NOMO-1 (cell line): ENCODE results near the gene GPR89A.
"Not testable (repeated sequence)": the region's sequence is repeated elsewhere in the genome, so short reads cannot be mapped to it uniquely, and the experiment has no call there.

Experiments
- DNase-seq, 2 experiments: peaks; one replicate each; lab custom pipeline; 2025; ENCODE audit not compliant: unreplicated experiment in 2 of 2; lab: John Stamatoyannopoulos, UW

Gene GPR89A

GRCh38 chr1:145684858-145685257 lies 77.1 kb downstream of the GPR89A start:
- DNase-seq: not testable (repeated sequence)

- DNase-seq: not testable (repeated sequence)
Observed at GRCh38 chr1:145686078-145686477, 78.3 kb downstream of the GPR89A start.

- DNase-seq: no peak
Observed at GRCh38 chr1:145688328-145688727, 80.5 kb downstream of the GPR89A start.

GRCh38 chr1:145688924-145689323 lies 81.1 kb downstream of the GPR89A start:
- DNase-seq: no peak

GRCh38 chr1:145689922-145690321 lies 82.1 kb downstream of the GPR89A start:
- no peak for DNase-seq

- DNase-seq: peak in 1 of 2 experiments; percentile 60
Observed at GRCh38 chr1:145690587-145691558, 83.1 kb downstream of the GPR89A start.

- DNase-seq: peak in 1 of 2 experiments; percentile 13
Observed at GRCh38 chr1:145692785-145693443, 85.1 kb downstream of the GPR89A start.

- peak; percentile 44 to 66 for DNase-seq
Observed at GRCh38 chr1:145695821-145696629, 88.2 kb downstream of the GPR89A start.

GRCh38 chr1:145696630-145696960 lies 88.8 kb downstream of the GPR89A start:
- no peak for DNase-seq

- DNase-seq: no peak
Observed at GRCh38 chr1:145701306-145701862, 93.6 kb downstream of the GPR89A start.

- no peak for DNase-seq
Observed at GRCh38 chr1:145702052-145702451, 94.3 kb downstream of the GPR89A start.

- no peak for DNase-seq
Observed at GRCh38 chr1:145702826-145703225, 95.0 kb downstream of the GPR89A start.

GRCh38 chr1:145705622-145706021 lies 97.8 kb downstream of the GPR89A start:
- DNase-seq: no peak

- DNase-seq: no peak
Observed at GRCh38 chr1:145706086-145706664, 98.4 kb downstream of the GPR89A start.

GRCh38 chr1:145707183-145707867 lies 99.5 kb downstream of the GPR89A start, which contains the start of gene PDZK1:
Gene PDZK1, minus strand, starts transcription at chr1:145707368. Its CDS starts 19,347 bp downstream, at chr1:145688021.
- DNase-seq: no peak

- DNase-seq: no peak
Observed at GRCh38 chr1:145708063-145708462, 100.3 kb downstream of the GPR89A start.

GRCh38 chr1:145710291-145711027 lies 102.7 kb downstream of the GPR89A start:
- no peak for DNase-seq

- DNase-seq: no peak
Observed at GRCh38 chr1:145711213-145711651, 103.4 kb downstream of the GPR89A start.

GRCh38 chr1:145714524-145715111 lies 106.8 kb downstream of the GPR89A start:
- DNase-seq: no peak
